ENCODE measurements around the gene FBXW8.

The FBXW8 gene

DNA sequence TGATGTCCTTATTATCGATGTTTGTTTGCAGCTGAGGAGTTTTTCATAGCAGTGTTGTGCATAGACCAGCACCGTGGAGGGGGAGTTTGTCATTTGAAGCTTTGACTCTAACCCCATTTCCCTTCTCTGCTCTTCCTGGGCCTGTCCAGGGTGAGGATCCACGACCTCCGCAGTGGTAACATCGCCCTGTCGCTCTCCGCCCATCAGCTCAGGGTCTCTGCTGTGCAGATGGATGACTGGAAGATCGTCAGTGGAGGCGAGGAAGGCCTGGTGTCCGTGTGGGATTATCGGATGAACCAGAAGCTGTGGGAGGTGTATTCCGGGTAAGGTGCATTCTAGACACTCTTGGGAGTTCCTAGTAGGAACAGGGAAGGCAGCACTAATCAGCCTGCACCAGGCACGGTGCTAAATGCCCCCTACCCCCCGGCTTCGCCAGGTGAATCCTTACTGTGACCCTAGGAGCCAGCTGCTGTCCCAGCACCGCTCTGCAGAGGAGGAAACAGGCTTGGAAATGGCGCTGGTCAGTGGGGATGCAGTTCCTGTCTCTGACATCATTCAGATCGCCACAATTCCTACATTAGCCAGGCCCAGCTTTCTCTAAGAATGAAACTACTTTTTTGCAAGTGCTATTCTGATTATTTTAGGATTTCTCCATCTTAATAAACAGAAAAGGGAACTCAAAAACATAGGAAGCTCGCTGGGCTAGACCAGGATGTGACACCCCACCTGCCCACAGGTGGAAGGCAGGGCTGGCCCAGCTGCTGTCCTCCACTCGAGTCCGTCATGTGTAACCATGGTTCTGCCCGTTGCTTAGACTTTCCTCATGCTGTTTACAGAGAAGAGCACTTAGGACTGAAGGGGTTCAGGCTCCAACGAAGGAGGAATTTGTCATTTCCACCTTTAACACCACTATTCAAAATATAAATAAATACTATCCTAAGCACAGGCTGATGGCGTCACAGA is 113.5 kb downstream of the FBXW8 start:
- no peak for DNase-seq (ENCODE audit: low spot score)

GRCh38 chr12:117024961-117025480 is 114.3 kb downstream of the FBXW8 start:
- no peak for DNase-seq (ENCODE audit: low spot score)

GRCh38 chr12:117025481-117026151 is 114.9 kb downstream of the FBXW8 start:
- peak; percentile 84 for DNase-seq (ENCODE audit: low spot score)

DNA sequence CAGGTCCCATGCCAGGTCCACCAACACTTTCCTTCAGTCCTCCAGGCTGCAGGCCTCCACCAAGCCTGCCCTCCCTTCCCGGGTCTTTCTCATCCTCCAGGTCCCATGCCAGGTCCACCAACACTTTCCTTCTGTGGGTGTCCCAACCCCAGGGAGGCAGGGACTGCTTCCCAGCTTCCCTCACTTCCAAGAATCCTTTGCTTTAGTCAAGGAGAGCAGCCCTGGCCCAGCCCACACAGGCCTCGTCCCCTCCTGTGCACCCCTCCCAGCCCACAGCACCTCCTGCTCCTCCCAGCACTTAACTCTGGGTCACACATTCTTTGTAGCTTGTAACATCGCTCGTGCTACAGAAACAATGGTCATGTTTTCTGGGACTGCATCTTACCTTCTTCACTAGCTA is 115.6 kb downstream of the FBXW8 start:
- no peak for DNase-seq (ENCODE audit: low spot score)

DNA sequence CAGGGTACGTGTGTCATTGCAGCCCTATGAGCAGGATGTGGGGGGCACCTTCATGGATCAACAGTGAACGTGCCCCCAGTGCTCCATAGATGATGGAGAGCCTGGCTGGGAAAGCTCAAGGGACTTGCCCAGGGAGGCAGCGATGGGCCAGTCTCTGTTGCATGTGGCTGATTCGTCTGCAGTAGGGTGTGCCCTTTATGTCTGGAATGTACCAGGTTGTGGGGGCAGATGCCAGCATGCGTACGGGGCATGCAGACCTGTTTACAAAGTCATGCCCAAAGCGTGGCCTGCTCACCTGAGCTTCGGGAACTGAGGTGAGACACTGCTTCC is 116.1 kb downstream of the FBXW8 start:
- no peak for DNase-seq (ENCODE audit: low spot score)

GRCh38 chr12:117027251-117028086 is 116.7 kb downstream of the FBXW8 start:
- DNase-seq (ENCODE audit: low spot score), result no peak

GRCh38 chr12:117028254-117028653 is 117.5 kb downstream of the FBXW8 start:
- DNase-seq (ENCODE audit: low spot score), result no peak

- DNase-seq (ENCODE audit: low spot score), result no peak
These were observed 119.6 kb downstream of the FBXW8 start for GRCh38 chr12:117030187-117030900.

- DNase-seq (ENCODE audit: low spot score), result no peak
These were observed 121.3 kb downstream of the FBXW8 start for GRCh38 chr12:117031843-117032592.

DNA sequence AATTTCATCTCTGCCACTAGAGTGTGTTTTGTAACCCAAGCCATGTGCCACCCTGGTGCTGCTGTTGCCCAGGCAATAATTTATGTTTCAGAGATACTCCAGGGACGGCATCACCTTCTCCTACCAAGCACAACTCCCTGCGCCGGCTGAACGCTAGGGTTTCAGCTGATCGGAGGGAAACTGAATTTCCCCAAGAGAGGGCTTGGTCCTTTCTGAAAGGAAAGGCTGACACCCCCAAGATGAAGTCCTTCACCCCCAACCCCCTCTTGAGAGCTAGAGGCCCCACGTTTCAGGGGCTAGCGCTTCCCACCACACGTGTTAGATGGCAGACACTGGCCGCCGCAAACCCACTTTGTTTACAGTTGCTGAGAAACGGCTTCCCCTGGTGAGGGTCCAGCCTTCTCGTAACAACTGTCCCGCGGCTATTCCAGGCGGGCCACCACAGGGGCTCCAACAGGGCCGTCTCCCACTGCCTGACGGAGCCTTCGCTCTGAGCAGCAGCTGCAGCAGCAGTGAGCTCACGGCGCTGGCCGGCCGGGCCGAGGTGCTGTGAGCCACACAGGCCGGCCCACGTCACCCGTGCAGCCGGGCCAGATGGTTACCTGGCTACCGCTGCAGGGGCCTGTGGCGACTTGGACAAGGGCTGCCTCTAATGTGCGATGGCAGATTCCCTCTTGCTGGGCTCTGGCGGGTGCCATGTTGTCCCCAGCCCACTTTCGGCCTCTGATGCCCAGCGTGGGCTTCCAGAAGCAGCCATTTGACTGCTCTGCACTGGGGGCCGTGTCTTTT is 122.0 kb downstream of the FBXW8 start:
- DNase-seq (ENCODE audit: low spot score), result peak; percentile 27

- no peak for DNase-seq (ENCODE audit: low spot score)
These were observed 122.9 kb downstream of the FBXW8 start for GRCh38 chr12:117033382-117034221.

DNA sequence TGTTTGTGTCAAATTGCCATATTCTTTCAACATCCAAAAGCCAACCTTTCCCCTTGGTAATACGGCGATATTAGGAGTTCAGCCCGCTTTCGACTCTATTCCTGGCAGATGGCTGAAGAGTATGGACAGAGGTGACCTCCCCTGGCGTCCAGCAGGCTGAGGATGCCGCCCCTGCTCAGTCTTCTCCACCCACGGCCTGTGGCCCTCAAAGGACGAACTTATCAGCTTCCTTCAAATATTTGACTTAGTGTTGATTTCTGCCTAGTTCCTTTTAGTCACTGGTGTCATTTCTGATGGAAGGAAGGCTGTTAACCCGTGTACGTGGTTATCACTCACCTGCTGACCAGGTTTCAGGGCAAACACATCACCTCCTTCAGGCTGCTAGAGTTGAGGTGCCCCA is 123.5 kb downstream of the FBXW8 start:
- DNase-seq (ENCODE audit: low spot score), result no peak

DNA sequence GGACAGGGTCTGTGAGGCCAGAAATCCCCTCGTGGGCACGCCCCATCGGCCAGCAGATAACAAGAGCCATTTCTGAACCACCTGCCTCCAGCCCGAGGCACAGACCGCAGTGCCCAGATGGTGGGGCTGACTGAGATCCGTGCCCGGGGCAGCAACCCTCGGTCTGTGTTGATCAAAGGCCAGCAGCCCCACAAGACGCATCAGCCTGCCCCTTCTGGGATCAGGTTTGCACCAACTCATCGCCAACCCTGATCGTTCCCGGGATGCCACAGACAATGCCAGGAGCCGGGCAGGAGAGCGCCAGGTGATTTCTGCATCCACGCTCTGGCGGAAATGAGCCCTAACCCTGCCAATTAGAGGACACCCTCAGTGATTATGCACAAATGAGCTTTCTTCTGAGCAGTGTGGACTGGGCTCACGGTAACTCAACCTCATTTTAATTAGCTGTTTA is 124.0 kb downstream of the FBXW8 start:
- DNase-seq (ENCODE audit: low spot score), result no peak

DNA sequence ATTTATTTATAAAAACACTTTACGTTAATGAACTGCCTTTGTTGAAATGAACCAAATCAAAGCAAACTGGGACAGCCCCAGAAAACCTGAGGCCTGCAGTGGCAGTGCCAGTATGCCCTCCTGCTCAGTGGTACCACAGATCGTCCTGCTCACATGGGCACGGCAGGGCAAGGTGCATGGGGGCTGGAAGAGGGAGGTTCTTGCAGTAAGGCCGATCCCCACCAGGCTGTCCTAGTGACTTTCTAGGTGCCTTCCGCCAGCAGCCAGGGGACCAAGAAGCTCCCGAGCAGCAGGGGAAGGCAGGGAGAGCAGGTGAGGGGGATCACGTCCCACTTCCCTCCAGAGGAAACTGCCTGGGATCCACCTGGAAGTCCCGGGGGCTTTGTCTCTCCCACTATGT is 124.5 kb downstream of the FBXW8 start:
- DNase-seq (ENCODE audit: low spot score), result no peak

DNA sequence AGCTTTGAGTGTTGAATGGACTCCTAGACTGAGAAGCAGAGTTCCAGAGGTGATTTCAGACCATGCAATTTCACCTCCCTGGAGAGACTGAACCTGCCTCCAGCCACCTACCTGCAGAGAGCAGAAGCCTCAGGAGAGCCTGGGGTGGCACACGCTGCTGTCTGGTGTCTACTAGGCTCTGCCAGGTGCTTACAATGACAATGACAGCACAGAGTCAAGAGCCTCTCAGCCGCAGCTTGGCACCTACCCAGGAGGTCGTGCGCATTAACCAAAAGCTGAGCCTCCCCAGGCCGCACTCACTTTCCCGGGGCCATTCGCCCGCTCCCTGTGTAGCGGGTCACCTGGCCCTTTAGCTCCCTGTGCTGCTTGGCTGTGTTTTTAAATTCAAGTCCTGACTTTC is 125.3 kb downstream of the FBXW8 start:
- no peak for DNase-seq (ENCODE audit: low spot score)

DNA sequence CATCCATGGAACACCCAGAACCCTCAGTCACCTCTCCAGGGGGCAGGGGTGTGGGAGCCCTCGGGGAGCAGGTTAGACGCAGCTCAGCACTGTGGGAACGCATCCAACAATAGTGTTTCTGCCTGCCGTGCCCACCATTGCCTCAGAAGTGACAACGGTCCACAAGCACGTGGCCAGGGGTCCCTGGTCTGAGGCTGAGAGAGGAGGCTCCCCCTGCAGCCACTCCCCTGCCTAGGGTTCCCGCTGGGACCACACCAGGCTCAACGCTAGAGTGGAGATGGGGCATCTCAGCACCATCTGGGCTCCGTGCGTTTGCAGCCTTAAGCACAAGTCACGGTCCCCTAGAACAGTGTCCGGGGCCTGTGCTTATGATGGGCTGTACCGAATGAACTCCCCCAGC is 125.8 kb downstream of the FBXW8 start:
- DNase-seq (ENCODE audit: low spot score), result no peak

GRCh38 chr12:117037289-117038022 is 126.7 kb downstream of the FBXW8 start:
- no peak for DNase-seq (ENCODE audit: low spot score)

DNA sequence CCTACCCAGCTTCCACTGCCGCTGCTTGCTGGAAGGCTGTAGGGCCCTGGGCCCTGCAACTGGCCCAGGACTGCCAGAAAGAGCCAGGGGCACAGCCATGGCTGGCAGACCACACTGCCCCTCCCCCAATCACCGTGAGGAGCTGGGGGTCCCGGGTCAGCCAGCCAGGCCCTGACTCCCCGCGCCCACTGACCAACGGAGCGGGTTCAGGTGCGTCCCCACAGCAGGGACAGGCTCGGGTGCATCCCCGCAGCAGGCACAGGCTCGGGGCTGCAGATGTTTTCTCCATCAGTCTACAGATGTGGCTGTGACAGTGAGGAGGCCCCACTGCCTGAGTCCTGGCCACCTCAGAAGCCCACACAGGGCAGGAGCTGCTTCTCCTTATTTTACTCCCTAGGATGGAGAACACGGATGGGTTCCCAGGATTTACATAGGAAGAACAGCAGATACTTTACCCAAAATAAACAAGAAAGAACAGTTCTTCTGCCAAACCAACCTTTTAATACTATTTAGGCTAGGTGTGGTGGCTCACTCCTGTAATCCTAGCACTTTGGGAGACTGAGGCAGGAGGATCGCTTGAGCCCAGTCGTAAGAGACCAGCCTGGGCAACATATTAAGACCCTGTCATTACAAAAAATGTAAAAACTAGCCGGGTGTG is 127.4 kb downstream of the FBXW8 start:
- no peak for DNase-seq (ENCODE audit: low spot score)

Data from AG08395 (cell line).